ENCODE data around the gene EFCAB5. TPM values are rescaled to one million over a fixed set of nuclear protein-coding genes. Genes with fewer than 3 reads are reported as not detected.
"Not testable (repeated sequence)": the region's sequence is repeated elsewhere in the genome, so short reads cannot be mapped to it uniquely, and the experiment has no call there.

The EFCAB5 gene
- total RNA-seq, 1 donor from 2014 or later = not detected

DNA sequence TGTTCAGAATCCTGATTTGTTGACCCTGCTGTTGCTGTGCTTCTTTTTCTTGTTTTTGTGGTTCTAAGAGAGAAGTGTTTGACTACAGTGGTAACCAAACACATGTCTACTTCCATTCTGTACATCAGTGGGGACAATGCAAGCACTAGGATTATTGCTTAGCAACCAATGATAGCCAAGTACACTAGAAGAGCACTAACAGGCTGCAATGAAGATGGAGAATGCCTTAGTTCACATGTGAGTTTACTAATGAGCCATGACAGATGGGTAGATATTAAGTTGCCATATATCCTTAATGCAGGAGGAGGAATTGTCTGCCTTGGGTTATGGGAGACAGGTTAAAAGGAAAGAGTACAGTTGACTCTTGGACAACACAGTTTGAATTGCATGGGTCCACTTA, 8.3 kb downstream of the EFCAB5 start:
- H3K4me3 ChIP-seq = no peak overlapping the region
- DNase-seq (ENCODE audit: extremely low spot score in 2 of 2) = no peak
- H3K9me3 ChIP-seq = no peaks in the 10 kb centered on the region
- intact Hi-C loops (cut with DNase I) = no loop called here
- no peaks in the 10 kb centered on the region for H3K4me1 ChIP-seq
- TF ChIP-seq POLR2A (IDR thresholded peaks at IDR 0.05) (no peak), POLR2AphosphoS5 (IDR thresholded peaks at IDR 0.05; ENCODE audit: insufficient read depth in 1 of 2, low read depth in 1 of 2) (no peak)
- TF ChIP-seq, protein P1, sequence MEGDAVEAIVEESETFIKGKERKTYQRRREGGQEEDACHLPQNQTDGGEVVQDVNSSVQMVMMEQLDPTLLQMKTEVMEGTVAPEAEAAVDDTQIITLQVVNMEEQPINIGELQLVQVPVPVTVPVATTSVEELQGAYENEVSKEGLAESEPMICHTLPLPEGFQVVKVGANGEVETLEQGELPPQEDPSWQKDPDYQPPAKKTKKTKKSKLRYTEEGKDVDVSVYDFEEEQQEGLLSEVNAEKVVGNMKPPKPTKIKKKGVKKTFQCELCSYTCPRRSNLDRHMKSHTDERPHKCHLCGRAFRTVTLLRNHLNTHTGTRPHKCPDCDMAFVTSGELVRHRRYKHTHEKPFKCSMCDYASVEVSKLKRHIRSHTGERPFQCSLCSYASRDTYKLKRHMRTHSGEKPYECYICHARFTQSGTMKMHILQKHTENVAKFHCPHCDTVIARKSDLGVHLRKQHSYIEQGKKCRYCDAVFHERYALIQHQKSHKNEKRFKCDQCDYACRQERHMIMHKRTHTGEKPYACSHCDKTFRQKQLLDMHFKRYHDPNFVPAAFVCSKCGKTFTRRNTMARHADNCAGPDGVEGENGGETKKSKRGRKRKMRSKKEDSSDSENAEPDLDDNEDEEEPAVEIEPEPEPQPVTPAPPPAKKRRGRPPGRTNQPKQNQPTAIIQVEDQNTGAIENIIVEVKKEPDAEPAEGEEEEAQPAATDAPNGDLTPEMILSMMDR (IDR thresholded peaks at IDR 0.05) = no peak
- no peak overlapping the region for H3K27ac ChIP-seq
- H3K27me3 ChIP-seq = no peaks in the 10 kb centered on the region
- H3K36me3 ChIP-seq = no peaks in the 10 kb centered on the region

- no peak overlapping the region for H3K27ac ChIP-seq
- no peaks in the 10 kb centered on the region for H3K36me3 ChIP-seq
- no peaks in the 10 kb centered on the region for H3K9me3 ChIP-seq
- TF ChIP-seq POLR2AphosphoS5 (IDR thresholded peaks at IDR 0.05; ENCODE audit: insufficient read depth in 1 of 2, low read depth in 1 of 2) (no peak), POLR2A (IDR thresholded peaks at IDR 0.05) (no peak)
- TF ChIP-seq, protein P1 (IDR thresholded peaks at IDR 0.05) = no peak
- intact Hi-C loops (cut with DNase I) = no loop called here
- no peak overlapping the region for H3K4me3 ChIP-seq
- H3K4me1 ChIP-seq = no peaks in the 10 kb centered on the region
- no peak for DNase-seq (ENCODE audit: extremely low spot score in 2 of 2)
- H3K27me3 ChIP-seq = no peaks in the 10 kb centered on the region
Measured at GRCh38 chr17:29954405-29954804, 13.0 kb downstream of the EFCAB5 start.

DNA sequence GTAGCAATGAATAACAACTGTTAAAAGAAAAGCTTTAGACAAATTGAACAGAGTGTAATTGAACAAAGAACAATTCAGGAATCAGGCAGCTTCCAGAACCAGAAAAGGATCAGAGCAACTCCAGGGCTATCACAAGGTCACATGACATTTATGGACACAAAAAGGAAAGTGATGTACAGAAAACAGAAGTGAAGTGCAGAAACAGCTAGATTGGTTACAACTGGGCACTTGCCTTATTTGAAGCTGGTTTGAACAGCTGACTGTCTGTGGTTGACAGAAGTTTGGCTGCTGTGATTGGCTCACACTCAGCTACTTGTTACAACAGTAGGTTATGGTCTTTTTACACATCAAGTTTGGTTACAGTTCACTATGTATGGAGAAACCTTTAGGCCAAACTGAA, 14.8 kb downstream of the EFCAB5 start:
- Histone ChIP-seq H3K27me3 (no peaks in the 10 kb centered on the region), H3K4me3 (no peak overlapping the region), H3K36me3 (no peaks in the 10 kb centered on the region), H3K9me3 (no peaks in the 10 kb centered on the region), H3K27ac (no peak overlapping the region), H3K4me1 (no peaks in the 10 kb centered on the region)
- TF ChIP-seq POLR2AphosphoS5 (IDR thresholded peaks at IDR 0.05; ENCODE audit: insufficient read depth in 1 of 2, low read depth in 1 of 2) = no peak
- TF ChIP-seq, protein P1 (IDR thresholded peaks at IDR 0.05) = no peak
- no peak for TF ChIP-seq POLR2A (IDR thresholded peaks at IDR 0.05)
- no peak for DNase-seq (ENCODE audit: extremely low spot score in 2 of 2)
- intact Hi-C loops (cut with DNase I) = no loop called here

GRCh38 chr17:29957488-29957887, 16.1 kb downstream of the EFCAB5 start:
- H3K27ac ChIP-seq; H3K27me3 ChIP-seq; H3K36me3 ChIP-seq; intact Hi-C loops (cut with DNase I); DNase-seq (ENCODE audit: extremely low spot score in 2 of 2); H3K4me3 ChIP-seq; H3K4me1 ChIP-seq; H3K9me3 ChIP-seq: not testable (repeated sequence)

- Histone ChIP-seq H3K27me3 (no peaks in the 10 kb centered on the region), H3K4me1 (no peaks in the 10 kb centered on the region), H3K4me3 (no peak overlapping the region), H3K9me3 (no peaks in the 10 kb centered on the region), H3K27ac (no peak overlapping the region), H3K36me3 (no peaks in the 10 kb centered on the region)
- DNase-seq (ENCODE audit: extremely low spot score in 2 of 2) = no peak
- TF ChIP-seq POLR2AphosphoS5 (IDR thresholded peaks at IDR 0.05; ENCODE audit: insufficient read depth in 1 of 2, low read depth in 1 of 2) (no peak), POLR2A (IDR thresholded peaks at IDR 0.05) (no peak)
- TF ChIP-seq, protein P1 (IDR thresholded peaks at IDR 0.05) = no peak
- intact Hi-C loops (cut with DNase I) = no loop called here
Measured at GRCh38 chr17:29958947-29959657, 17.7 kb downstream of the EFCAB5 start.

All from vagina (tissue), 2 donors.